Right lobe of liver (tissue), 4 donors: ENCODE data around the gene MAML3.

Experiments
- POLR2A ChIP-seq: fragments of 450-650 bp; IDR thresholded peaks from one replicate; pipeline ENCODE4 v1.6.1; 2017; ENCODE audit warnings: antibody characterized with exemption, mild to moderate bottlenecking
- TF ChIP-seq, protein P1 (sequence below), 4 donors: fragments of 200-600 bp in 3 of 4; fragments of 450-650 bp in 1 of 4; IDR thresholded peaks; one replicate each; pipeline versions ENCODE4 v1.5.1 to v1.8.0; 2016 to 2022; ENCODE audit warnings: antibody characterized with exemption in 4 of 4, mild to moderate bottlenecking in 2 of 4
- donor health status: DM: no; HTN: no; CAD: no.
- donor health status: DM: no; HTN: no; CAD: no.
- donor health status: DM: no; HTN: yes; CAD: no.

DNA sequence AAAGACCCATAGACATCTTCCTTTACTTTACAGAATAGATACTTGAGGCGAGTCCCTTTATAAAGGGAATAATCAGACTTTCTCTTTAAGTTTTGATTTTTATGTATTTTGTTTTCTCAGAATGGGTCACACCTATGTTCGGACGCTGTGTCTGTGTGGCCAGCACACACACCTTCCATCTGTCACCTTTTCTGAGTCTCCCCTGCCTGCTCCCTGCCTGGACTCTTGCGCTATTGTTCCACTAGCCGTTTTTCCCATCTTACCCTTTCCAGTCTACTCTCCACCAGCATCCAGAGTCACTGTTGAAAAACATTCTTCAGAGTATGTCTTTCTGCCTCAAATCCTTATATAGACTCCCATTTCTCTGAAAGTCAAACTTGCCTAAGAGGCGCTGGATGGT lies 236.1 kb downstream of the MAML3 start:
- TF ChIP-seq, protein P1, sequence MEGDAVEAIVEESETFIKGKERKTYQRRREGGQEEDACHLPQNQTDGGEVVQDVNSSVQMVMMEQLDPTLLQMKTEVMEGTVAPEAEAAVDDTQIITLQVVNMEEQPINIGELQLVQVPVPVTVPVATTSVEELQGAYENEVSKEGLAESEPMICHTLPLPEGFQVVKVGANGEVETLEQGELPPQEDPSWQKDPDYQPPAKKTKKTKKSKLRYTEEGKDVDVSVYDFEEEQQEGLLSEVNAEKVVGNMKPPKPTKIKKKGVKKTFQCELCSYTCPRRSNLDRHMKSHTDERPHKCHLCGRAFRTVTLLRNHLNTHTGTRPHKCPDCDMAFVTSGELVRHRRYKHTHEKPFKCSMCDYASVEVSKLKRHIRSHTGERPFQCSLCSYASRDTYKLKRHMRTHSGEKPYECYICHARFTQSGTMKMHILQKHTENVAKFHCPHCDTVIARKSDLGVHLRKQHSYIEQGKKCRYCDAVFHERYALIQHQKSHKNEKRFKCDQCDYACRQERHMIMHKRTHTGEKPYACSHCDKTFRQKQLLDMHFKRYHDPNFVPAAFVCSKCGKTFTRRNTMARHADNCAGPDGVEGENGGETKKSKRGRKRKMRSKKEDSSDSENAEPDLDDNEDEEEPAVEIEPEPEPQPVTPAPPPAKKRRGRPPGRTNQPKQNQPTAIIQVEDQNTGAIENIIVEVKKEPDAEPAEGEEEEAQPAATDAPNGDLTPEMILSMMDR (IDR thresholded peaks at IDR 0.05), result no peak
- TF ChIP-seq POLR2A, result no peak
